Hematopoietic multipotent progenitor cell treated with erythropoietin and hydrocortisone succinate and interleukin-3 and kit ligand, for 4 days (in vitro differentiated cells): ENCODE measurements around the gene C5orf34.
"Not testable (repeated sequence)": the region's sequence is repeated elsewhere in the genome, so short reads cannot be mapped to it uniquely, and the experiment has no call there.

Experiments used
- DNase-seq: peaks from one replicate; pipeline ENCODE4 v3.0.0-alpha.2; 2015

C5orf34 gene

DNA sequence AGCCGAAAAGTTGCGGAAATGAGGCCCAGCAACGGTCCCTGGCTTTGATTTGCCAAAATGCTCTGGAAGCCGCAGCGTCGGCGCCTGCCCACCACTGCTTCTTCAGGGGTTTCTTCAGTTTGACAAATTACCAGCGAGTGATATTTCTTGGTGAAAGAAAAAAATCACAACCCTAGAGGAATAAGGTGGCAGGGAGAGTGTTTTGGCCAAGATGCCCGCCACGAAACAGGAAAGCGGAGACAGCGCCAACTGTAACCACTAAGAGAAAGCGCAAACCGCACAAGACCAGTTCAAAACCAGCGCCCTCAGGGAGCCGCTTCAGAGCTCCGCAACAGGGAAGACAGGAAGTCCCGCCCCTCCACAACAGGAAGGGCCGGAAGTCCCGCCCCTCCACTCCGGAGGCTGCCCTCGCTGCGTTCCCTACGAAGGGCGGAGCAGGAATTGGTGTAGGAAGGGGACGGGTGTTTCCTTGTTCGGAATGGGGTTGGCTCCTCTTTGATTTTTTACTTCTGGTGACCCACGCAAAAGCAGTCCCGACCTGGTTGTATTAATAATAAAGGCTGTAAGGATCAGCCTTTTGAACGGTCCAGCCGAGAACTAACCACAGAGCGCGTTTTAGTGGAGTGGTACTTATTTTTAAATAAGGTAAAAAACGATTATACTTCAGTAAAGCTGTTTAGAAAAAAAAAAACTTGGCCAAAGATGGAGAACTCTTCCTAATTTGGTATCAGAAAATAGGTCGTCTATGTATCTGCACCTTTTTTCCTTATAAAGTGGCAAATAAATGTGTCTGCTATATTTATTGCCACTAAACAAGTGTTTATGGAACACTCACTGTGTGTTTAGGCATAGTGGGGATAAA is at the start of gene C5orf34:
TSS of gene C5orf34 (minus strand) at position 333 of the 862 bp plus-strand sequence. CDS start 5,809 bp downstream, outside the sequence.
- peak; percentile 99 for DNase-seq

DNA sequence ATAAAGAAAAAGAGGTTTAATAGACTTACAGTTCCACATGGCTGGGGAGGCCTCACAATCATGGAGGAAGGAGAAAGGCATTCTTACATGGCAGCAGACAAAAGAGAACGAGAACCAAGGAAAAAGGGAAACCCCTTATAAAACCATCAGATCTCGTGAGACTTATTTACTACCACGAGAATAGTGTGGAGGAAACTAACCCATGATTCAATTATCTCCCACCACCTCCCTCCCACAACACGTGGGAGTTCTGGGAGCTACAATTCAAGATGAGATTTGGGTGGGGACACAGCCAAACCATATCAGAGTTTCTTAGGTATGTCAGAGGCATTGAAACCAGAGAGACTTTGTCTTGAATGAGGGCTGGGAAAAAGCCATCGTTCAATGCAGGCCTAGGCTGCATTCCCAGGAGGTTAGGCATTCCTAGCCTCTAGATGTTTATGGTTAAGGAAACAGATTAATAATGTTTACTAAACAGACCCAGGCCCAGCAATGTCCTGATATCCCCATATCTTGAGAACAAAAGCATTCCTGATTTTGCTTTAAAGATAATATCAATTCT is 49.4 kb upstream of the C5orf34 start:
- no peak for DNase-seq

DNA sequence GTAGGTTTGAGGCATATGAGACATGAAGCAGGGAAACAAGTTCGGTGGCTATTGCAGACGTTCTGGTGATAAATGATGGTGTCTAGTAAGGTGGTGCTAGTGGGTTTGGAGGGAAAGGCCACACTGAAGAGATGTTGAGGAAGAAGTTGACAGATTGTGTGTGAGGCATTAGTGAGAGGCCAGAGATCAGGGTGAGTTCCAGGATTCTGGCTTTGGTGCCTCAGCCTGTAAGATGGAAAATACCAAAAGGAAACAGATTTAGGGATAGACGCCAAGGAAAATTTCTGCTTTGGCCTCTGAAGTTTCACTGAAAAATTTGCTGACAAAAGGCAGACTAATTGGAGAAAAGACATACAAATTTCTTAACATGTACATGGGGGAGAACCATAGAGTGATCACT is 48.4 kb upstream of the C5orf34 start:
- DNase-seq, result no peak

DNA sequence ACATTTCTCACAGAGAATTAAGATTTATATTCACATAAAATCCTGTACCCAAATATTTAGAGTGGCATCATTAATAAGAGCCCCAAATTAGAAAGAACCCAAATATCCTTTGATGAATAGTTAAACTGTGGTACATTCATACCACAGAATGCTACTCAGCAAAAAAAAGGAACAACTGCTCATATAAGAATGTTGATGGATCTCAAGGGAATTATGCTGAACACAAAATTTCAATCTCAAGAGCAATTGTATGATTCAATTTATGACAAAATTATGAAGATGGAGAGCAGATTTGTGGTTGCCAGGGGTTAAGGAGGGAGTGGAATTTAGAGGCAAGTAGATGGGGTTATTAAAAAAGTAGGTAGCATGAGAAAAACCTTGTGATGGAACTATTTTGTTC is 46.4 kb upstream of the C5orf34 start:
- no peak for DNase-seq

- DNase-seq, result no peak
Measured at GRCh38 chr5:43560128-43560527, 45.2 kb upstream of the C5orf34 start.

DNA sequence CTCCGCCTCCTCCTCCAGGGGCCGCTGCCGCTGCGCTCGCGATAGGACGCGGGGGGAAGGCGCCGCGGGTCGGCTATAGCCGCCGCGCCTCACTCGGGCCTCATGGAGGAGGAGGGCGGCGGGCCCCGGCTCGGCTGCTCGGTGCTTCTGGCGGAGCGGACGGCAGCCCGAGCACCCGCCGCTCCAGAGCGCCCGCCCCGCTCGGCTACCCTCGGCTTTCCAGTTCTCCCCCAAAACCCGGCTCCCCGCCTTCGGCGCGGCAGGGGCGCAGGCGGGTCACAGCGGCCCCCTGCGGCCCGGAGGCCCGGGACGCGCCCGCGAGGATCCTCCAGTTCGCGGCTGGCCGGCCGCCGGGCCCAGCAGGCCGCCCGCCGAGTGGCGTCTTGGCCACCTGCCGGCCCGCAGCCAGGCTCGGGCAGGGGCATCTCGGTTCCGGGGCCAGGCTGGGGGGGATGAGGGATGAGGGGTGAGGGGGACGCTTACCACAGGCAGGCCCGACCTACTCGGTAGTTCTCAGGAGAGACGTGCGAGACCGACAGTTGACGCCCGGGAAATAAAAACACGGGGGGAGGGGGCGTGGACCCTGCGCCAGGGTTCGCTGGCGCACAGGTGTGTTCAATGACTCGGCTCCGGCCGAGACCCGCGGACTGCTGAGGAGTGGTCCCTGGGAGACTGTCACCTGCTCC is 42.1 kb upstream of the C5orf34 start, which contains the start of gene PAIP1:
TSS of gene PAIP1 (minus strand) at position 221 of the 686 bp plus-strand sequence. CDS start 231 bp downstream, outside the sequence.
- DNase-seq, result peak; percentile 92

- not testable (repeated sequence) for DNase-seq
Measured at GRCh38 chr5:43556607-43556856, 41.6 kb upstream of the C5orf34 start.

DNA sequence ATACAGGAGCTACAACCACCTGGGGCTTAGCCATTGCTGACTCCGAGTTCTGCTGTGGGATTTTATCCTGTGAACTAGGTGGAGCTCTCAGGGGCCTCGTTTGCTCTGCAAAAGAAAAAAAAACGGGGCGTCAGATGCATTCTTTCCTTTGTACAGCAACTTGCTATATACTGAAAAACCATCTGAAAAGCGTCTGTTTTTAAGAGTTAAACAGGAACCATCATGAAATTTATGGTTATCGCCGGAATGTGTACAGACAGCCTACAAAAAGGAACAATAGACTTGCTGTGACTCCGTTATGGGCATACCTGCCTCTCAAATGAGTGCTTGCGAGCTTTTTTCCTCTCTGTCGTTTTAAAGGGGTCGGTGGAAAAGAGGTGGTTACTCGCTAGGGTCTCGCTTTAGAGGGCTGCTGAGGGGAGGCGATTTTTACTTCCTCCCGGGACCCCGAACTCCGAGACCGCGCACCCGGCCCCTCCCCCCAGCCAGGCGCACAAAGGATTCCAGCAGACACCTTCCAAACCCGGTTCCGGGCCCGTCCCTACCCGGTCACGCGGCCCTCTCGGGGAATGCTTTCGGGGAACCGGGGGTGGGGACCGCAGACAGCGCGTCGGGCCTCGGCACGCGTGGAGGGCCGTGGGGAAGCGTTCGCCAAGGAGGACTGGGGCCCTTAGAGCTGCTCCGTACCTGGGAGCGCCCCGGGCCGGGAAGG is 41.1 kb upstream of the C5orf34 start:
- peak; percentile 75 for DNase-seq

DNA sequence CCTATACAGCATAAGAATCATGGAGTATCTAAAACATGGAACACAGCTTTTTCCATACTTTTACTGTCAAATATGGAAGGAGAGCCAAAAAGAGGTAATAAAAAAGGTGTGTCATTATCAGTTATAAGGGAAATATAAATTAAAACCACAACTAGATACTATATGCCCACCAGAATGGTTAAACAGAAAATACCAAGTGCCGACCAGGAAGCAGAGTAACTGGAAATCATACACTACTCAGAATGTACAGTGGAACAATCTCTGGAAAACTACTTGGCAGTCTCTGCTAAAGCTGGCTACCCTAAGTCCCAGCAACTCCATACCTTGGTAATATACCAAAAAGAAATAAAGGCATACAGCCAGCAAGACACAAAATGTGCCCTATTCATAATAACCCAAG is 39.5 kb upstream of the C5orf34 start:
- DNase-seq, result no peak

DNA sequence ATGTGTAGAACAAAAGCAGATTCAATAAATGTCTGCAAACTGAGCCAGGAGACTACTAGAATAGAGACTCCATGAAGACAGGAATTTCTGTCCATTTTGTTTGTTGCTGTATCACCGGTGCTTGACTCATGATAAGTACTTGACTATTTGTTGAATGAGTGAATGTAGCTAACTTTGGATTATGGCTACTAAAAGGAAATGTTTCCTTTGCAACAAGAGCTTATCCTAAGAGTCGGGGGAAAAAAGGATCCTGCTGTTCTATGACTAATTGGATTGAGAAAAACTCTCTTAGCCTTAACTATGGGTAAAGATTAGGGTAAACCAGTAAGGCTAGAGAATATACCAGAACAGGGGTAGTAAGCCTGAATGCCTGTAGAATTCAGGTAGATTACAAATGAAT is 38.4 kb upstream of the C5orf34 start:
- DNase-seq, result no peak

GRCh38 chr5:43551731-43552130 is 36.8 kb upstream of the C5orf34 start:
- no peak for DNase-seq

DNA sequence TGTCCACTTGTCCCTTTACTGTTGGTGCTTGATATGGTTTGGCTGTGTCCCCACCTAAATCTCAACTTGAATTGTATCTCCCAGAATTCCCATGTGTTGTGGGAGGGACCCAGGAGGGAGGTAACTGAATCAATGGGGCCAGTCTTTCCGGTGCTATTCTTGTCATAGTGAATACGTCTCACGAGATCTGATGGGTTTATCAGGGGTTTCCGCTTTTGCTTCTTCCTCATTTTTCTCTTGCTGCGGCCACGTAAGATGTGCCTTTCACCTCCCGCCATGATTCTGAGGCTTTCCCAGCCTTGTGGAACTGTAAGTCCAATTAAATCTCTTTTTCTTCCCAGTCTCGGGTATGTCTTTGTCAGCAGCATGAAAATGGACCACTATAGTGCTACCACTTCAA is 34.3 kb upstream of the C5orf34 start:
- peak; percentile 6 for DNase-seq

DNA sequence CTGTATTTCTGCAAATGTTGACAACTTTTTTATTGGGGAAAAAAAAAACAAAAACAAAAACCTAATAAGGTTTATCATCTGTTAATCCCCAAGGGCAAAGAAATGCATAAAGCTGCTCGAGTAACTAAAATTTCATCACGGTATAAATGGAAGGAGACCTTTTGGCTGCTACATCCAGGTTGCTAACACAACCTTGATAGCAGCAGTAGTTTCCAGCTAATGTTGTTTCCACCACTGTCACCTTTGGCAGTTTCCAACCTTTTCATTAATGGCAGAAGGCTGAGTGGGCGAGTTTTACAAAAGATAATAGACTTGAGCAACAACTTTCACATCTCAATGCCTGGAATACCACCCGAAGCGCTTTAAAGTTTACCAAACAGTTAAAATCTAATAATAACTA is 33.4 kb upstream of the C5orf34 start:
- DNase-seq, result no peak

DNA sequence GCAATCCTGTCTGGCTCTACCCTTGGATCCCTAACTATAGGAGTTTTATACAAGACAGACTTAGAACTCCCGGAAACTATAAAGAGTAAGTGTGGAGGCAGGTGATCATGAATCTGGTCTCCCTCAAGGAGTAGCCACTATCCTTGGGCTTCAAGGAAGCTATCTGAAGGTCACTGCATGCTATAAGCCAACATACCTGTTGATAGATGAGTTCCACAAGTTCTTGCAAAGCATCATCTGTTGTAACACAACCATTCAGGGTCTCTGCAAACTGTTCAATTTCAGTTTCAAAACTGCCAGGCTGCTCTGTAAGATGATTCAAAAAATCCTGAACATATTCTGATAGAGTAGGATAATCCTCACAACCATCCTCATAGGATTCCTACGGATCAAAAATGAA is 32.6 kb upstream of the C5orf34 start:
- DNase-seq, result no peak

GRCh38 chr5:43543434-43543833 is 28.5 kb upstream of the C5orf34 start:
- DNase-seq, result no peak

GRCh38 chr5:43540746-43541145 is 25.8 kb upstream of the C5orf34 start:
- no peak for DNase-seq

GRCh38 chr5:43536972-43537371 is 22.0 kb upstream of the C5orf34 start:
- DNase-seq, result no peak

DNA sequence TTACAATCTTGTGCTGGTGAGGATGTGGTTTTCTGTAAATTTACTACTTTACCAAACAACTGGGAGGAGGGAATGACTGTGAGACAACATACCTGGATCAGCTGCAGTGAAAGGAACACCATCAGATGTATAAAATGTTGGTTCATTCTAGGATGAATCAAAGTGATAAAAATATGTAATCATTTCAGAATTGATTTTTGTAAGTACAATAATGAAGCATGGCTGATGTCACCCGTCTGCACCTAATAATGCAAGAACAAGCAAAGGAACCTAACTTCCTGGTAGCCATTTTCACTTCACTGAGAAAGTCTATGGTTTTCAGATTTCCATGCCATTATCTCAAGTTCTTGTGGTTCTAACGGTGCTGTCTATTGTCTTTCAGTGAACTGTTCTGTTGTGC is 18.7 kb upstream of the C5orf34 start:
- DNase-seq, result no peak

GRCh38 chr5:43530648-43531047 is 15.7 kb upstream of the C5orf34 start:
- no peak for DNase-seq

GRCh38 chr5:43523662-43524072 is 8.7 kb upstream of the C5orf34 start:
- DNase-seq, result peak; percentile 20

- no peak for DNase-seq
Measured at GRCh38 chr5:43520615-43521014, 5.7 kb upstream of the C5orf34 start.

GRCh38 chr5:43515678-43516048 is 715 bp upstream of the C5orf34 start:
- DNase-seq, result peak; percentile 16

DNA sequence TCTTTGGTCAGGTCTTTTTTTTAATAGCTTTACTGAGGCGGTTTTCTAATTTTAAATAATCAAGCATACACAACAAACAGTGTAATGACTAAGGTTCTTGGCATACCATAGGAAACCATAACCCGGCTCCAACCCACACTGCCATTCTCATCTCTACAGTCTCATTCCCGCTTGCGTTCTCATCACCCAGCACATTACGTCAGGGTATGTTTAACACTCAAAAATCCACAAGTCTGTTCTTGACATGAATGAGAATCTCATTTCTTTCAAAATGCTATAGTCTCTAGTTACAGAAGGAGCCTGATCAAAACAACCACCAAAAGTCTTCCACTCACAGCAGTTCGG is 505 bp downstream of the C5orf34 start:
- no peak for DNase-seq

GRCh38 chr5:43514025-43514424 is 923 bp downstream of the C5orf34 start:
- no peak for DNase-seq
